ENCODE measurements around the gene EQTN.
"Not testable (repeated sequence)": the region's sequence is repeated elsewhere in the genome, so short reads cannot be mapped to it uniquely, and the experiment has no call there.

EQTN gene

GRCh38 chr9:27260789-27261516, 36.0 kb downstream of the EQTN start:
- TF ChIP-seq CTCF (IDR thresholded peaks at IDR 0.05; ENCODE audit: poor library complexity, severe bottlenecking), result no peak
- H3K36me3 ChIP-seq (ENCODE audit: low read depth), result no peaks in the 10 kb centered on the region
- DNase-seq (ENCODE audit: low spot score) (no peak), ATAC-seq (ENCODE audit: low read depth) (no peak)
- no peaks in the 10 kb centered on the region for H3K27me3 ChIP-seq (ENCODE audit: insufficient read depth, poor library complexity, severe bottlenecking)
- no peak overlapping the region for H3K4me3 ChIP-seq (ENCODE audit: severe bottlenecking)
- H3K27ac ChIP-seq (ENCODE audit: poor library complexity, severe bottlenecking), result no peak overlapping the region
- H3K9me3 ChIP-seq (ENCODE audit: severe bottlenecking), result no peaks in the 10 kb centered on the region
- peaks cover 4% of the 10 kb centered on the region for H3K4me1 ChIP-seq (ENCODE audit: insufficient read depth, poor library complexity, severe bottlenecking)

- ATAC-seq (ENCODE audit: low read depth) (no peak), DNase-seq (ENCODE audit: low spot score) (no peak)
- no peaks in the 10 kb centered on the region for H3K9me3 ChIP-seq (ENCODE audit: severe bottlenecking)
- no peaks in the 10 kb centered on the region for H3K27me3 ChIP-seq (ENCODE audit: insufficient read depth, poor library complexity, severe bottlenecking)
- TF ChIP-seq CTCF (IDR thresholded peaks at IDR 0.05; ENCODE audit: poor library complexity, severe bottlenecking), result no peak
- peaks cover 4% of the 10 kb centered on the region for H3K4me1 ChIP-seq (ENCODE audit: insufficient read depth, poor library complexity, severe bottlenecking)
- no peaks in the 10 kb centered on the region for H3K36me3 ChIP-seq (ENCODE audit: low read depth)
- H3K4me3 ChIP-seq (ENCODE audit: severe bottlenecking), result no peak overlapping the region
- H3K27ac ChIP-seq (ENCODE audit: poor library complexity, severe bottlenecking), result no peak overlapping the region
Observed at GRCh38 chr9:27258662-27259061, 38.3 kb downstream of the EQTN start.

GRCh38 chr9:27248702-27249101, 48.2 kb downstream of the EQTN start:
- Histone ChIP-seq H3K27ac (ENCODE audit: poor library complexity, severe bottlenecking) (no peak overlapping the region), H3K4me3 (ENCODE audit: severe bottlenecking) (no peak overlapping the region), H3K27me3 (ENCODE audit: insufficient read depth, poor library complexity, severe bottlenecking) (no peaks in the 10 kb centered on the region), H3K9me3 (ENCODE audit: severe bottlenecking) (no peaks in the 10 kb centered on the region), H3K4me1 (ENCODE audit: insufficient read depth, poor library complexity, severe bottlenecking) (peaks cover 3% of the 10 kb centered on the region), H3K36me3 (ENCODE audit: low read depth) (no peaks in the 10 kb centered on the region)
- ATAC-seq (ENCODE audit: low read depth) (no peak), DNase-seq (ENCODE audit: low spot score) (no peak)
- no peak for TF ChIP-seq CTCF (IDR thresholded peaks at IDR 0.05; ENCODE audit: poor library complexity, severe bottlenecking)

- H3K4me3 ChIP-seq (ENCODE audit: severe bottlenecking), result no peak overlapping the region
- no peaks in the 10 kb centered on the region for H3K27me3 ChIP-seq (ENCODE audit: insufficient read depth, poor library complexity, severe bottlenecking)
- no peaks in the 10 kb centered on the region for H3K36me3 ChIP-seq (ENCODE audit: low read depth)
- no peak for DNase-seq (ENCODE audit: low spot score)
- H3K9me3 ChIP-seq (ENCODE audit: severe bottlenecking), result no peaks in the 10 kb centered on the region
- ATAC-seq (ENCODE audit: low read depth), result peak; percentile 90
- peak; percentile 83 for TF ChIP-seq CTCF (IDR thresholded peaks at IDR 0.05; ENCODE audit: poor library complexity, severe bottlenecking)
- H3K27ac ChIP-seq (ENCODE audit: poor library complexity, severe bottlenecking), result no peak overlapping the region
- peaks cover 3% of the 10 kb centered on the region for H3K4me1 ChIP-seq (ENCODE audit: insufficient read depth, poor library complexity, severe bottlenecking)
Observed at GRCh38 chr9:27247756-27248155, 49.2 kb downstream of the EQTN start.

GRCh38 chr9:27239648-27240047, 57.3 kb downstream of the EQTN start:
- not testable (repeated sequence) for H3K27ac ChIP-seq (ENCODE audit: poor library complexity, severe bottlenecking); H3K27me3 ChIP-seq (ENCODE audit: insufficient read depth, poor library complexity, severe bottlenecking); H3K4me3 ChIP-seq (ENCODE audit: severe bottlenecking); H3K9me3 ChIP-seq (ENCODE audit: severe bottlenecking); H3K36me3 ChIP-seq (ENCODE audit: low read depth); DNase-seq (ENCODE audit: low spot score); ATAC-seq (ENCODE audit: low read depth); H3K4me1 ChIP-seq (ENCODE audit: insufficient read depth, poor library complexity, severe bottlenecking)
